ENCODE measurements around the gene USP17L19.
"Not testable (repeated sequence)": the region's sequence is repeated elsewhere in the genome, so short reads cannot be mapped to it uniquely, and the experiment has no call there.

GRCh38 chr4:9253078-9253477, at the start of gene USP17L19:
- TF ChIP-seq CTCF (IDR thresholded peaks at IDR 0.05; ENCODE audit: low read length); EZH2phosphoT487 (IDR thresholded peaks at IDR 0.05; ENCODE audit: low read length); EZH2 (optimal IDR thresholded peaks at IDR 0.05; ENCODE audit: low read depth, low read length): not testable (repeated sequence)

Measured in MM.1S (cell line).